ENCODE results near the gene DNMT3A.

DNA sequence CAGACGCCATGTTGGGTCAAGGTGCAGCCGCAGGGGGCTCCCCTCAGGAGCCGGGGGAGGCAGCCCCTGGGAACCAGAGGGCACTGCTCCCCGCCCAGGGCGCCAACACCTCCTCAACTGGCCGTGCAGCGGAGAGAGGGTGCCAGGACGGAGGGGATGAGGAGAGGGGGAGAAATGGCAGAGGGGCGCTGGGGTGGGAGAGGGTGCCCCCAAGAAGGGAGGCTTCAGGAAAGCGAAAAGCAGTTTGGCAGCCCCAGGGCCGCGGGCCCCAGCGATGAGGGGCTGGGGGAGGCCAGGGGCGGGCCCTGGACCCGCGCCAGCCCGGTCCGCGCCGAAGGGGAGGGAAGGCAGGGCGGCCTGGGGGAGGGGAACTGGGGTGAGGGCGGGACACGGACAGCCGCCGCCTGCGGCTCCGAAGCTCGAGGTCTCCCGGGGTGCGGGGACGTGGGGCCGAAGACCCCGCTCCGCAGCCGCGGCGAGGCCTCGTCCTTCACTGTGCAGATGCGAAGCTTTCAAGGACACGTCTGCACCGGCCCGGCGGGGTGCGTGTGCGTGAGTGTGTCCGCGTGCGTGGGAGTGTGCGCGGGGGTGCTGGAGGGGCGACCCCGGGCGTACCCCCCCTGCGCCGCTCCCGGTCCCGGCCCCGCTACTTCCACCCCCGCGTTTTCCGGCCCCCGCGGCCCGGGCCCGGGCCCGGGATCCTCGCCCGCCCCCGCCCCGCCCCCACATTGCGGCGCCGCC, 1.4 kb downstream of the DNMT3A start:
- TF ChIP-seq POLR2A (IDR thresholded peaks at IDR 0.05) (no peak), POLR2AphosphoS5 (IDR thresholded peaks at IDR 0.05) (peak in 2 of 3 donors; percentile 11 to 39)
- TF ChIP-seq, protein P1, sequence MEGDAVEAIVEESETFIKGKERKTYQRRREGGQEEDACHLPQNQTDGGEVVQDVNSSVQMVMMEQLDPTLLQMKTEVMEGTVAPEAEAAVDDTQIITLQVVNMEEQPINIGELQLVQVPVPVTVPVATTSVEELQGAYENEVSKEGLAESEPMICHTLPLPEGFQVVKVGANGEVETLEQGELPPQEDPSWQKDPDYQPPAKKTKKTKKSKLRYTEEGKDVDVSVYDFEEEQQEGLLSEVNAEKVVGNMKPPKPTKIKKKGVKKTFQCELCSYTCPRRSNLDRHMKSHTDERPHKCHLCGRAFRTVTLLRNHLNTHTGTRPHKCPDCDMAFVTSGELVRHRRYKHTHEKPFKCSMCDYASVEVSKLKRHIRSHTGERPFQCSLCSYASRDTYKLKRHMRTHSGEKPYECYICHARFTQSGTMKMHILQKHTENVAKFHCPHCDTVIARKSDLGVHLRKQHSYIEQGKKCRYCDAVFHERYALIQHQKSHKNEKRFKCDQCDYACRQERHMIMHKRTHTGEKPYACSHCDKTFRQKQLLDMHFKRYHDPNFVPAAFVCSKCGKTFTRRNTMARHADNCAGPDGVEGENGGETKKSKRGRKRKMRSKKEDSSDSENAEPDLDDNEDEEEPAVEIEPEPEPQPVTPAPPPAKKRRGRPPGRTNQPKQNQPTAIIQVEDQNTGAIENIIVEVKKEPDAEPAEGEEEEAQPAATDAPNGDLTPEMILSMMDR (IDR thresholded peaks at IDR 0.05 in 8 of 11, conservative IDR thresholded peaks at IDR 0.05 in 3 of 11), result no peak
